ENCODE data around the gene CETP.

DNA sequence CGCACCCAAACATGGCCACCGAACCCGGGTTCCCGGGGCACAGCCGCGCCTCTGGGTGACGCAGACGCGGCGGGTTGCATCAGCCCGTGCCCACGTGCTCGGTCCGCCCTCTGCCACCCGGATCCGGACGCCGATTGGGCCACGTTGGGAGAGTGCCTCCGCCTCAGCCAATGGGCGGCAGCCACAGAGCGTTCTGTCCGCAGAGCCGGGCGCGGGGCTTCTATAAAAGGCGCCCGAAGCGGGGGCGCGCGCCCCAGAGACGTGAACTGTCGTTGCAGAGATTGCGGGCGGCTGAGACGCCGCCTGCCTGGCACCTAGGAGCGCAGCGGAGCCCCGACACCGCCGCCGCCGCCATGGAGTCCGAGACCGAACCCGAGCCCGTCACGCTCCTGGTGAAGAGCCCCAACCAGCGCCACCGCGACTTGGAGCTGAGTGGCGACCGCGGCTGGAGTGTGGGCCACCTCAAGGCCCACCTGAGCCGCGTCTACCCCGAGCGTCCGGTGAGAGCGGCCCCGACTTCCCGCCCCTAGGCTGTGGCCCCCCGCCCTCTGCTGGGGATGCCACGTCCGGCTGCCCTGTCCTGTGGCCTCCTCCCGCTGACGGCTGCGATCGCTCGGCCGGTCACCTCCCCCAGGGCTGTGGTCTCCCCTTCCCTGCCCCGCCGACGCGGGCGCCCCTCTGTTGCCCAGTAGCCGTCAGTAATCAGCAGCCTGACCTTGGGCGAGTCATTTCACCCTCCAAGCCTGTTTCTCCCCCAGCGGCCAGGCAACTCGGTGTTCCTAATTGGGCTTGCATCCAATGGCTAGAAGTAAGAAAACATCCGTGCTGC, 29.6 kb upstream of the CETP start, which contains the start of gene HERPUD1:
- TF ChIP-seq POLR2A (IDR thresholded peaks at IDR 0.05) (peak; percentile 95 to 98), CTCF (IDR thresholded peaks at IDR 0.05) (peak in 2 of 5 experiments; percentile 21 to 46), EP300 (IDR thresholded peaks at IDR 0.05) (peak; percentile 89 to 99)
